ENCODE data around the gene SLC16A3.

SLC16A3 gene

GRCh38 chr17:82223517-82223916 is 5.3 kb upstream of the SLC16A3 start:
- DNase-seq (ENCODE audit: low spot score), result no peak

GRCh38 chr17:82224666-82225065 is 4.2 kb upstream of the SLC16A3 start:
- DNase-seq (ENCODE audit: low spot score), result no peak

- DNase-seq (ENCODE audit: low spot score), result no peak
Measured at GRCh38 chr17:82225368-82226029, 3.3 kb upstream of the SLC16A3 start.

- no peak for DNase-seq (ENCODE audit: low spot score)
Measured at GRCh38 chr17:82226146-82226808, 2.6 kb upstream of the SLC16A3 start.

GRCh38 chr17:82226809-82227628 is 1.8 kb upstream of the SLC16A3 start:
- no peak for DNase-seq (ENCODE audit: low spot score)

- no peak for DNase-seq (ENCODE audit: low spot score)
Measured at GRCh38 chr17:82227629-82228277, 1.1 kb upstream of the SLC16A3 start.

GRCh38 chr17:82228278-82228841 is 482 bp upstream of the SLC16A3 start:
- DNase-seq (ENCODE audit: low spot score), result peak; percentile 70

GRCh38 chr17:82229698-82230608 is 1.1 kb downstream of the SLC16A3 start:
- no peak for DNase-seq (ENCODE audit: low spot score)

GRCh38 chr17:82230609-82231311 is 1.9 kb downstream of the SLC16A3 start:
- peak; percentile 56 for DNase-seq (ENCODE audit: low spot score)

GRCh38 chr17:82231312-82231561 is 2.4 kb downstream of the SLC16A3 start:
- no peak for DNase-seq (ENCODE audit: low spot score)

GRCh38 chr17:82231562-82232321 is 2.9 kb downstream of the SLC16A3 start:
- peak; percentile 42 for DNase-seq (ENCODE audit: low spot score)

GRCh38 chr17:82232322-82232820 is 3.5 kb downstream of the SLC16A3 start:
- no peak for DNase-seq (ENCODE audit: low spot score)

- DNase-seq (ENCODE audit: low spot score), result no peak
Measured at GRCh38 chr17:82232876-82233785, 4.3 kb downstream of the SLC16A3 start.

- DNase-seq (ENCODE audit: low spot score), result no peak
Measured at GRCh38 chr17:82234211-82235055, 5.6 kb downstream of the SLC16A3 start.

GRCh38 chr17:82235056-82235774 is 6.4 kb downstream of the SLC16A3 start:
- DNase-seq (ENCODE audit: low spot score), result no peak

GRCh38 chr17:82235775-82236141 is 6.9 kb downstream of the SLC16A3 start:
- DNase-seq (ENCODE audit: low spot score), result no peak
